Vagina (tissue), 2 donors: ENCODE measurements around the gene NKX6-1.

Experiments
- CTCF ChIP-seq, 3 experiments: fragments of 450-650 bp in 2 of 3; fragments of 200-600 bp in 1 of 3; sonication (generic) in 1 of 3; IDR thresholded peaks; one replicate each; pipeline ENCODE4 v1.5.1; 2017 to 2019; ENCODE audit warnings: antibody characterized with exemption in 3 of 3, mild to moderate bottlenecking in 2 of 3, moderate library complexity in 2 of 3
- POLR2A ChIP-seq, 2 donors: fragments of 450-650 bp; IDR thresholded peaks; one replicate each; pipeline ENCODE4 v1.6.1; 2017; ENCODE audit warnings: antibody characterized with exemption in 2 of 2, mild to moderate bottlenecking in 2 of 2, moderate library complexity in 2 of 2

GRCh38 chr4:84511703-84512102 lies 12.6 kb upstream of the NKX6-1 start:
- TF ChIP-seq CTCF (IDR thresholded peaks at IDR 0.05) (no peak), POLR2A (IDR thresholded peaks at IDR 0.05) (no peak)
